Left renal cortex interstitium (tissue), 4 donors: Measurements from ENCODE around the gene UBE2Z. TPM values are rescaled to one million over a fixed set of nuclear protein-coding genes. Genes with fewer than 3 reads are reported as not detected.
"Not testable (repeated sequence)": the region's sequence is repeated elsewhere in the genome, so short reads cannot be mapped to it uniquely, and the experiment has no call there.

Experiments
- DNase-seq, 4 donors: peaks; one replicate each; pipeline ENCODE4 v3.0.0-alpha.2; 2013; ENCODE audit warnings: low read depth in 4 of 4, low spot score in 2 of 4, missing footprints in 1 of 4
- polyA plus RNA-seq, 4 donors: library from polyadenylated mRNA; unstranded; fragments of 120-200 nt; gene quantifications; one replicate each; pipeline ENCODE4 v1.2.1, GENCODE V29; 2013; ENCODE audit not compliant: insufficient read length in 4 of 4

UBE2Z gene
- polyA plus RNA-seq: 100 to 1,000 TPM in 1 of 4 donors, 10 to 100 TPM in 3; 90.3 to 111 (median 96.7) TPM

DNA sequence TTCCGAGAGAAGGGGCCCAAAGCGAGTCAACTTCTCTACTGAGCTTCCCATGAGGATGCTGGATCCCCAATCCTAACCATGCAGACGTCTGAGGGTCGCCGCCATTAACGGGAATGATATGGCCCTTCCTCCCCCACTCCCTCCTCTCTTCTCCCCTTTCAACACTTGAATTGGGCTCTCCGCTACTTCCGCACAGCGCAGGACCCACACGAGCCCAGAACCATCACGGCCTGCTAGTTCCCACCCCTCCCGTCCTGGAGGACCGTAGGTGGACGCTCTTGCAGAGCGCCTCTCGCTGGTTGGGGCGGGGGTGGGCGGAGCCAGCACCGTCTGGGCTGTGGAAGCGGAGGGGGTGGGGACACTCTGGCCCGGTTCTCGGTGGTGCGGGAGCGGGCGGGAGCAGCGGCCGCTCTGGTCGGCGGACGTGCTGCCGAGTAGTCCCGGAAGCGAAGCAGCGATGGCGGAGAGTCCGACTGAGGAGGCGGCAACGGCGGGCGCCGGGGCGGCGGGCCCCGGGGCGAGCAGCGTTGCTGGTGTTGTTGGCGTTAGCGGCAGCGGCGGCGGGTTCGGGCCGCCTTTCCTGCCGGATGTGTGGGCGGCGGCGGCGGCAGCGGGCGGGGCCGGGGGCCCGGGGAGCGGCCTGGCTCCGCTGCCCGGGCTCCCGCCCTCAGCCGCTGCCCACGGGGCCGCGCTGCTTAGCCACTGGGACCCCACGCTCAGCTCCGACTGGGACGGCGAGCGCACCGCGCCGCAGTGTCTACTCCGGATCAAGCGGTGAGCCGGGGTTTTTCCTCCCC lies at the start of gene UBE2Z:
TSS of gene UBE2Z (plus strand) at position 361 of the 797 bp plus-strand sequence. CDS start at position 458, 97 bp downstream.
- peak; percentile 86 to 91 (median 90) for DNase-seq

DNA sequence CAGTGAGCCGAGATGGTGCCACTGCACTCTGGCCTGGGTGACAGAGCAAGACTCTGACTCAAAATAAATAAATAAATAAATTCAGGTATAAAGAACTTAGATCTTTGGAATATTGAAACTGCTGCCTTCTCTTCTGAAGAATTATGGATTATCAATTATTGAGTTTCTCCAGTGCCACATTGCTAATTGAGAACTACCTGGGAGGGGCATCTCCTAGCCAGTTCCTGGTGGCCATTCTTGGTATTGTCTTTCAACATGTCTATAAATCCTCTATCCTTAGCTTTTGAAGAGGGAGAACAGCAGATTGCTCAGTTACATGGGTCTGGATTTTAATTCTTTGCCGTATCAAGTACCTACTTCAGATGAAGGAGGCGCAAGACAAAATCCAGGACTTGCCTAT lies 48.2 kb upstream of the UBE2Z start:
- no peak for DNase-seq

DNA sequence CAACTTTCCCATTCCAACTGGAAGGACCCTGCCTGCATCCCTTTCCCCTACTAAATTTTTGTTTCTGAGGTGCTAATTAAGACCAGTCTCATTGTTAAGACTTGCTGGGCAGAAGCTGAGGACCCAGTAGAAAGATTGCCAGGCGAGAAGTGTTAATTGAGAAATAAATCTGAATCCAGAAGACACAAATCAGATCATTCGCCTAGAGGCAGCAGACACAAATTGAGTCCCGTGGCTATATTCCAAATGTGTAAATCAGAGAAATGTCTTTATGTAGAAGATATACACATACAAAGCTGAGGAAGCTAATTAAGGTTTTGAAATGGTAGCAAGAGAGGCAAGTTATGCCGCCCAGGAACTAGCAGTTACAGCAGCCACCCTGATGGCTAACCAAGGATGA lies 47.8 kb upstream of the UBE2Z start:
- no peak for DNase-seq

DNA sequence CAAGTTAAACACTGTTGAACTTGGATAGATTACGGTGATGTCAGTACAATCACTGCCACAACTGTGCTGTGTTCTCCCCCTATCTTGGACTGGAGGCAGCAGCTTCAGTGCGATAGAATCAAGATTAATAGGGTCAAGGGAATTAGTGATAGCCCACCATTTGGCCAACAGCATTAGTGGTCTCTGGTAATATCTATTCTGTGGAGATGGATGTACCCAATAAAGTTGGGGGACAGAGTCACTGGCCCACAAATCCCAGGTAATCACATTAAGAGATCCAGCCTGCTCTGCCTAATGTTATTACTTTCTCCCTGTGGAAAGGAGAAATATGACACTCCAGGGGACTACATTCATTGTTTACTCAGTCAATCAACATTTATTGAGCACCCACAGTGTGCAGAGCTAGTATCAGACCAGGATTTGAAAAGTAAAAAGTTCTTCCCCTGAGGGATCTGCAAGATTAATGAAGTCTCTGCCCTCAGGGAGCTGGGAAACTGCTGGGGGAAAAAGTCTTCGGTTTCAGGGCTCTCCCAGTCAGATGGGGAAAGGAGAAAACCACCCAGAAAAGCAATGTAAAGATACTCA lies 39.2 kb upstream of the UBE2Z start:
- no peak for DNase-seq

DNA sequence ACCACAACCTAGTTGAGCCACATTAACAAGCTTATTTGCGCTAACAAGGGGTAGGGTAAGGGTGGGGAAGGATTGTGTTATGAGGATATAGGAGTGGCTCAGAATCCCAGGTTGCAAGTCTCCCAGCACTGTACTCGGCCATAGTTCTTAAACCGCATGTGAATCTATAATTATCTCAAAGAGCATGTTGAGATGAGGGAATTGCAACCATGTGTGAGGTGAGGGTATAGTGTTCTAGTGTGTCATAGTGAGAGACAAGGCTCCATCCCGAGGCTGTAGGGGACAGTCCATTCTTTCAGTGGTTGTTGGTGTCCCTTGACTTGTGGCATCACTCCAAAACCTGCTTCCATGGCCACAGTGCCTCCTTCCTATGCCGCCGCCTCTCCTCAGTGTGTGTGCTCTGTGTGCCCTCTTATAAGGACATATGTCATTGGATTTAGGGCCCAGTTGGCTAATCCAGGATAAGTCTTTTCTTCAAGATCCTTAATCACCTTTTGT lies 38.3 kb upstream of the UBE2Z start:
- no peak for DNase-seq

DNA sequence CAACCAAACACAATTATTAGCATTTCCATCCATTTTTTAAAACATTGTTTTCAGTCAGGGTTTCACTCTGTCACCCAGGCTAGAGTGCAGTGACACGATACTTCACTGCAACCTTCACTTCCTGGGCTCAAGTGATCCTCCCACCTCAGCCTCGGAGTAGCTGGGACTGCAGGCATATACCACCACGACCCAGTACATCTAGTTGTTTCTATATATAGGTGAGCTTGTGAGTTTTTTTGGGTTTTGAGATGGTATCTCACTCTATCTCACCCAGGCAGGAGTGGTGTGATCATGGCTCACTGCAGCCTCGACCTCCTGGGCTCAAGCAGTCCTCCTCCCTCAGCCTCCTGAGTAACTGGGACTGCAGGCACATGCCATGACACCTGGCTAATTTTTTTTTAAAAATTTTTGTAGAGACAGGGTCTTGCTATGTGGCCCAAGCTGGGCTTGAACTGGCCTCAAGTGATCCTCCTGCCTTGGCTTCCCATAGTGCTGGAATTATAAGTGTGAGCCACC lies 37.1 kb upstream of the UBE2Z start:
- DNase-seq: no peak

DNA sequence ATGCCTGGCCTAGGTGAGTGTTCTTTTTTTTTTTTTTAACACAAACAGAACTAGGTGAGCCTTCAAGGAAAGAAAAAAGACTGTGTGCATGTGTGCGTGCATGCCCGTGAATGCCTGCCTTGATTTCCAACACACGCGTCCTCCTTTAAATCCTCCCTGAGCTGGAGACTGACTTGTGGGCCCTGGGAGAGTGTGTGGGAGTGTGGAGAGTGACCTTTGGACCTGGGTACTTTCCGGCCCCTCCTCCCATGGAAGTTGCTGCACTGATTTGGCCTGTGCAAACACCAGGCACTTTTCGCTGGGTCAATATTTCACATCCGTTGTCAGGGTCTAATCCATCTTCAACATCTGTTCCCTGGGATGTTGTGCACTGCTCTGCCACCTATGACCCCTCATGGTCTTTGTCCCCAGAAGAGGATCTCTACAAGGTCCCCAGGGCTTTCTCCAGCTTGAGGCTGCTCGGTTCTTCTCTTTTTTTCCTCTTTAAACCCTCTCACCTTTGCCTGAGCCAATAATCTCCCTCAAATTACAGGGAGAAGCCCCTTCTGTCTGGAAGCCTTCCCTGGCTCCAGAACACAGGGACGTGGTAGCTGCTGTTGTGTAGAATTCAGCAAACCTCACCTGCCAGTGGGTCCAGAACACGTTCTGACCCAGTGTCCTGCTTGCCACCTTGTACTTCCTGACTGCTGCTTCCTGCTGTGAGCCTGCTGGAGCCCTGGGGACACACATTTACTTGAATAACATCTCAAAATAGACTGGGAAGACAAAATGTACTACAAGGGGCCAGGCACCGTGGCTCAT lies 36.5 kb upstream of the UBE2Z start:
- DNase-seq: no peak

DNA sequence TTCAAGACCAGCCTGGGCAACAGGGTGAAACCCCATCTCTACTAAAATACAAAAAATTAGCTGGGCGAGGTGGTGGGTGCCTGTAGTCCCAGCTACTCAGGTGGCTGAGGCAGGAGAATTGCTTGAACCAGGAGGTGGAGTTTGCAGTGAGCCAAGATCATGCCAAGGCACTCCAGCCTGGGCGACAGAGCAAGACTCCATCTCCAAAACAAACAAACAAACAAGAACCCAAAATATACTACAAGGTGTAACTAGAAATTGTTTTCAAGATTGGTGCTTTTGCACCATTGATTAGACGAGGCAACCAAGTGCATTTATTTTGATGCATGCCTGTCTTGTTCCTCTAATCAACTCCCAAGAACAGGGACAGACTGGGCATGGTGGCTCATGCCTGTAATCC lies 35.8 kb upstream of the UBE2Z start:
- DNase-seq: not testable (repeated sequence)

DNA sequence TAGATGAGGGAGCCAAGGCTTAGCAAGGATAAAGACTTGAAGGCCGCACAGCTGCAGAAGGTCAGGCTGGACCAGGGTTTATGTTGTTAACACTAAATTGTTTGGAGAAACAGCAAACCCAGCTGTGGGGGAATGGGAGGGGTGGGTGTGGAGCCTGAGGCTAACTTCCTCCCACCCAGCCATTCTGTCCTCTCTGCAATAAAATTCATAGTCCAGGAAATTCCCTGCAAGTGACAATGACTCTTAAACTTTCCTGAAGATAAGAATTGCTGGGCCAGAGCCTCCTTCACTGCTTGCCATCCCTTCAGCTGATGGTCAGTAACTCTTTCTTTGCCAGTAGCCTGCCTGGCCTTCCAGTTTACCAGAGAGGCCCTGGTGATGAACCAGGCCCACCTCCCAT lies 35.0 kb upstream of the UBE2Z start:
- DNase-seq: no peak

DNA sequence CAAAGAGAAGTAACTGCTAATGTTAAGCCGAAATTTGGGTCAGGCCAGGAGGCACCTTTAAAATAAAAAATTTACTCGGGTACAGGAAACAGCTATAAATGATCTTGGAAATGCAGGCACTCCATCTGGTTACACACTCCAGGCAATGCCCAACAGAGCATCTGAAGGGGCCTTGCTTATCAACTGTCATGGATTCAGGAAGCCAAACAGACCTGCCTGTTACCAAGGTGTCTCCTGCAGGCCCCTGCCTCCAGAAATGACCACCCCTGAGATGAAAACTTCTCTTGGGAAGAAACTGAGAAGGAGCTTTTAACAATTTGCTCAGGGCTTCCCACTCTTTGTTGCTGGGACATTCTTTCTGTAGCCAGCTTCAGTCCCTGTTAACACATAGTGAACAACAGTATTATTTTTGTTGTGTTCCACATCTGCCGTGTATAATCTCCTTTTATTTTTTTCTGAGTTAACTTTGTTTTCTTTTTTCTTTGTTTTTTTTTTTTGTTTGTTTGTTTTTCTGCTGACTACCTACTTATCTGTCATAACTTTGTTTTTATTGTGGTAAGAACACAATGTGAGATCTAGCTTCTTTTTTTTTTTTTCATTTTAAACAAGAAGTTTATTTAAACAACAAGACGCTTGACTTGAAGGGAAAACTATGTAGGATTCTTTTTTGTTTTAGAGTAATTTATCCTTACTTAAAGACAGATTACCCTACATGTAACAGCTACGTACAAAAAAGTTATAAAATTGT lies 34.3 kb upstream of the UBE2Z start:
- DNase-seq: no peak

DNA sequence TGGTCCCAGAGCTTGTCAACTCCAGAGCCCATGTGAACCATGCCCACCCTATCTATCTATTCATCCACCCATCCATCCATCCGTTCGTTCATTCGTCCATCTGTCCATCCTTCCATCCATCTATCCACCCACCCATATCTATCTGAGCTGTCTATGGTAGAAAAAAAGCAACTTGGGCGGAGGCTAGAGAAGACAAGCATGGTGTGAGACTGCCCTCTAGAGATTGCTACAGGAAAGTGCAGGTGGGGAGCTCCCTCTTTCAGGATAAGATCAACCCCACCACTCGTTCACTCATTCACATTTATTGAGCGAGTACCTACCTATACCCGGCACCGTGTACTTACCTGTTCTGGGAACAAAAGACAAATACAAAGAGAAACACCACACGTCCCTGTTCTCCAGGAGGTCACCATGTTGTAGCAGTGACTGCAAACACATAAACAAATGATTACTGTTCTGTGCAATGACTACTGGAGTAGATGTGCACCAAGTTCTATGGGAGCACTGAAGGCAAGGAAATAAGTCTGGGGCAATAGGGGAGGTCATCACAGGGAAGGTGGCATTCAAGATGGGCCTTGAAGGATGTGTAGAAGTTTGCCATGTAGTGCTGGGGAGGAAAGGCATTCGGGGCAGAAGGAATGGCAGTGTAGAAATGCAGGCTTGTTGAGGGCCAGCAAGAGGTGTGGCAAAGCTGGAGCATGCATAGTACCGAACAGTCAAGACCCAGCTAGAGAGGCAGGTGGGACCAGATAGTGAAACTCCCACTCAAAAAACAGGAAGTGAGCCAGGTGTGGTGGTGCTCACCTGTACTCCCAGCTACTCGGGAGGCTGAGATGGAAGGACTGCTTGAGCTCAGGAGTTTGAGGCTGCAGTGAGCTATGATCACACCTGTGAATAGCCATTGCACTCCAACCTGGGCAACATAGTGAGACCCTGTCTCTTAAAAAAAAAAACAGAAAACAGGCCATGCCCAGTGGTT lies 29.0 kb upstream of the UBE2Z start:
- no peak for DNase-seq

DNA sequence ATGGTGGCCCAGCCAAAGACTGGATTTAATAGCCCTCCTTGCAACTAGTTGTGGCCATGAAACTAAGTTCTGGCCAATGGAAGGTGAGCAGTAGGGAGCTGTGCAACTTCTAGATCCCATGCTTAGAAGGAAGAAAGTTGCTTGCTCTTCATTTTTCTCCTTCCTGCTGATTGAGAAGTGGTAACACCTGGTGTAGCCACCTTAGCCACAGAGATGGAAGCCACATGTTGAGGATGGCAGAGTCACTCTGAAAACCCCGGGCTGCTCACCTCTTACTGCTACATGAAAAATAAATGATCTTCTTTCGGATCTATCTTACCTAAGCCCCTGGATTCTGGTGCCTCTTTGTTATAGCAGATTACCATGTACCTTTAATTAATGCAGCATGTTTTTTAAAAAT lies 25.9 kb upstream of the UBE2Z start:
- DNase-seq: no peak

DNA sequence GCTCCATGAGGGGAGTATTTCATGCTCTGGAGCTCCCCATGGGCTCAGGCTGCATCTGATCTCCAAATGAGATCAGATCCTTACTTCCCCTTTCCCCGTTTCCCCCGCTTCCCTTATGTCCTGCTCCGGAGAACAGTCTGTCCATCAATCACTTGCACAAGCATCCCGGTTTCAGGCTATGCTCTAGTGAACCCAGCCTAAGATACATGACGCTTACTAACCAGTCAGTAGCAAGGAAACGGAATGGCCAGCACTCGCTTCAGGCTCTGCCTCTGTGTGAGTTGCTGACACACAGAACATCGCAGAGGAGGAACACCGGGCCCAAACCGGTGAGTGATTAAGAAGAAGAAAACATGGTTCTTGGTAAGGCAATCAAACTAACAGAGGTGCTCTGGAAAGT lies 25.0 kb upstream of the UBE2Z start:
- no peak for DNase-seq

DNA sequence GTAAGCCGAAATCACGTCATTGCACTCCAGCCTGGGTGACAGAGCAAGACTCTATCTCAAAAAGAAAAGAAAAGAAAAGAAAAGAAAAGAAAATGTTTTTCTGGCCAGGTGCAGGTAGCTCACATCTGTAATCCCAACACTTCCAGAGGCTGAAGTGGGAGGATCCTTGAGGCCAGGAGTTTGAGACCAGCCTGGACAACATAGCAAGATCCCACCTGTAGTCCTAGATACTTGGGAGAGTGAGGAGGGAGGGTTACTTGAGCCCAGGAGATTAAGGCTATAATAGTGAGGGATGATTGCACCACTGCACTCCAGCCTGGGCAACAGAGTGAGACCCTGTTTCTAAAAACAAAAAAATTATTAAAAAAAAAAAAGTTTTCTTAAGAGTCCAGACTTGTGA lies 18.1 kb upstream of the UBE2Z start:
- no peak for DNase-seq

DNA sequence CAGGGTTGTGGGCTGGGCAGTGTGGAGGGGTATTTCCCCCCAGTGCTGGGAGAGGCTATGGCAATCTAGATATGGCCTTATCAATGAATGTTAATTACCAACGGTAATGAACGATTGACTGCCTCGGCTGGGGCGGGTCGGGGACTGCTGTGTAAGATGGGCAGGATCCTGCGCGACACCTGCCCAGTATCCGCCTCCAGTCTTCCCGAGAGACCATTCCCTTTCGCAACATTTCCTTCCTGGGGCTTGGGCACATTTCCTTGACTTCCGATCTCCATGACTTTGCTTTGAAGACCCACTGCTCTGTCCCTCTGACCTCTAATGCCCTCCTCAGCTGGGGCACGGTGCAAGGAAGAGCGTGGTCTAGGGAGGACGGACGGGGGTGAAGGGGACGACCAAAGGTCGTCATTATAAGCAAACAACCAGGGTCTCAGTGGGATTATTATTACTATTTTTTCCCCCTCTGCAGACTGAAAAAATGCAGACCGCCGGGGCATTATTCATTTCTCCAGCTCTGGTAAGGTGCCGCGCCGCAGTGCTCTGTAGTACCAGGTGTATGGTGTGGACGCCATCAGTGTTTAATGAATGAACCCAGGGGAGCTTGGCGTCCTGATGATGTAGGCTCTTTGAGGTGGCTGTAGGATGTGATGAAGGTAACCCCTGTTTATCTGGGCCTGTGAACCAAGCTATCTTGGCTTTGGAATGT lies 15.1 kb upstream of the UBE2Z start:
- DNase-seq: no peak

DNA sequence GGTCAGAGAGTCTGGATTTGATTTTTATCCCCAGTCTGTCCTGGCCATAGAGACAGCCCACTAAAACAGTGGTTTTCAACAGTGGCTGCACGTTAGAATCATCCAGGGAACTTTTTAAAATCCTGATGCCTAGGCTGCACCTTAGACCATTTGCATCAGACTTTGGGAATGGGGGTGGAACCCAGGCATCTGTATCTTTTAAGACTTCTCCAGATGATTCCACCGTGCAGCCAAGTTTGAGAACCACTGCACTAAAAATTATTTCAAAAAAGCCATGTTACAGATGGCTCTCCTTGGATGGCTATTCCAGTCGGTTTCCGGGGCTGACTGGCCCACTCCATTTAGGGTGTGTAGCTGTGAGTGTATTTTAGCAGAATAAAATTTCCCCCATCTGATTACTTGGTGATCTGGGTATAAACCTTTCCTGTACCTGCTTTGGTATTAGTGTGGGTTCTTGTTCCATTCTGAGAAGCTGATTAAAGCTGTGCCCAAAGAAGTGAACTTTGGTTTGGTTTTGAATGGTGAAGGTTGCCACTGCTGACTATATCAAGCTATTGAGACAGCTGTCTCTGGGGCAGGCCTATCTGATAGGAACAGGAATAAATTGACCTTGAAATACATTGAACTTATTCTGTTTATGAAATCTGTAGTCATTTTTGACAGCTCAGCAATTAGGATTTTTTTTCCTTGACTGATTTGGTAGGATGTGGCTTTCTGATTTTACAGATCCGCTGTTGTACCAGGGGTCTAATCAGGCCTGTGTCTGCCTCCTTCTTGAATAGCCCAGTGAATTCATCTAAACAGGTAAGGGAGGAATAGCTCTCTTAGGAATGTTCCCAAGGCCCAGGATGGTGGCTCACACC lies 14.3 kb upstream of the UBE2Z start:
- no peak for DNase-seq

DNA sequence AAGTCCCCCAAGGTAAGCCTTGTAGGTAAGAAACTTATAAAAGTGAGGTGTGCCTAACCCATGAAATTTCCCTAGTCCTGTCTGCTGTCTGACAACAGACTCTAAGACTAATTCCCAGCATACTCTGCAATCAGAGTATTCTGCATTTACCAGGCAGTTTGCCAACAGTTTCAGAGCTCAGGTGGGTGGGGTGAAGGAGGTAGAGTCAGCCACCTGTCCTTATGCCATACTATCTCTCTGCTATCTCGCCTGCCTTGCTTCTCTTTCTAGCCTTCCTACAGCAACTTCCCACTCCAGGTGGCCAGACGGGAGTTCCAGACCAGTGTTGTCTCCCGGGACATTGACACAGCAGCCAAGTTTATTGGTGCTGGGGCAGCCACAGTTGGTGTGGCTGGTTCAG lies 13.3 kb upstream of the UBE2Z start:
- no peak for DNase-seq

DNA sequence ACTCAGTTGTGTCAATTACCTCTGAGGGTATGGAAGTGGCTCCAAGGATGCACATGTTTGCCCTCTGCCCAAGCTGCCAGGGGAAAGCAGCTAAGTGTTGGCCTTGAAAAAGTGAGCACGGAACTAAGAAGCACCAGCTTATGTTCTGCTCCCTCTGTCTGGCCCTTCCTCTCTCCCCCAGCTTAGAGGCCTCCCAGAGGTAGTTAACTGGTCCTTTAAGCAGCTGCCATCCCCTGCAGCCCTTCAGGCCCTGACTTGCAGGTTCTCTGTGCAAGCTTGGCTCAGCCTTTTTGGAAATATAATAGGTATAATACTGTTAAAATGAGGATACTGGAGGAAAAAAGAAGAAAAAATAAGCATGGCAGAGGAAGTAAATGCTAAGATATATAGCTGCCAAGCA lies 7.0 kb upstream of the UBE2Z start:
- no peak for DNase-seq
